Fibroblast of lung (primary cell): Measurements from ENCODE around the gene ZBTB8B. TPM values are rescaled to one million over a fixed set of nuclear protein-coding genes. Genes with fewer than 3 reads are reported as not detected.
"Not testable (repeated sequence)": the region's sequence is repeated elsewhere in the genome, so short reads cannot be mapped to it uniquely, and the experiment has no call there.

Experiments used
- DNase-seq, 2 donors: peaks; one replicate each; pipeline versions ENCODE4 v3.0.0 to v3.0.0-alpha.2; 2010; ENCODE audit warnings: low read depth in 2 of 2
- H2AFZ ChIP-seq: 2 replicates; pipeline ENCODE4 v1.5.1; 2012; ENCODE audit warnings: low read length, control low read depth, inconsistent platforms
- H3K27ac ChIP-seq: 2 replicates; pipeline ENCODE4 v1.5.1; 2011; ENCODE audit warnings: low read length, control low read depth; ENCODE audit not compliant: insufficient read depth
- H3K27me3 ChIP-seq: 2 replicates; pipeline ENCODE4 v1.5.1; 2011; ENCODE audit warnings: mild to moderate bottlenecking, low read length; ENCODE audit not compliant: control insufficient read depth, insufficient read depth
- H3K36me3 ChIP-seq: 2 replicates; pipeline ENCODE4 v1.5.1; 2011; ENCODE audit warnings: low read length; ENCODE audit not compliant: control insufficient read depth, insufficient read depth
- H3K4me1 ChIP-seq: 2 replicates; pipeline ENCODE4 v1.5.1; 2011; ENCODE audit warnings: low read length; ENCODE audit not compliant: control insufficient read depth, insufficient read depth; ENCODE audit errors: extremely low read depth
- H3K4me2 ChIP-seq: 2 replicates; pipeline ENCODE4 v1.5.1; 2011; ENCODE audit warnings: low read length, control low read depth; ENCODE audit not compliant: insufficient read depth; ENCODE audit errors: extremely low read depth
- H3K4me3 ChIP-seq, 4 experiments: fragments of 200-600 bp in 1 of 4; sonication (generic) in 1 of 4; replicated peaks in 1 of 4; 2 replicates each; pipeline ENCODE4 v1.5.1; 2011 to 2016; ENCODE audit warnings: low read length in 4 of 4, low read depth in 3 of 4, mild to moderate bottlenecking in 3 of 4, control low read depth in 2 of 4, inconsistent platforms in 1 of 4, mixed read lengths in 1 of 4; ENCODE audit not compliant: insufficient read depth in 1 of 4; ENCODE audit errors: control extremely low read depth in 1 of 4
- H3K79me2 ChIP-seq: 2 replicates; pipeline ENCODE4 v1.5.1; 2012; ENCODE audit warnings: mild to moderate bottlenecking, low read length, inconsistent platforms; ENCODE audit not compliant: control insufficient read depth, insufficient read depth
- H3K9ac ChIP-seq: 2 replicates; pipeline ENCODE4 v1.5.1; 2011; ENCODE audit warnings: mild to moderate bottlenecking, low read length, control low read depth; ENCODE audit not compliant: insufficient read depth
- H3K9me3 ChIP-seq: 2 replicates; pipeline ENCODE4 v1.5.1; 2012; ENCODE audit warnings: low read depth, low read length; ENCODE audit not compliant: control insufficient read depth, insufficient read depth
- H4K20me1 ChIP-seq: 2 replicates; pipeline ENCODE4 v1.5.1; 2011; ENCODE audit warnings: low read length; ENCODE audit not compliant: control insufficient read depth, insufficient read depth; ENCODE audit errors: extremely low read depth
- CTCF ChIP-seq, 2 donors: IDR thresholded peaks in 1 of 2; conservative IDR thresholded peaks in 1 of 2; 1 replicate in 1 of 2; 2 replicates in 1 of 2; pipeline ENCODE4 v1.5.1; 2011 to 2012; ENCODE audit warnings: low read length in 2 of 2, control low read depth in 1 of 2, inconsistent platforms in 1 of 2, low read depth in 1 of 2, mild to moderate bottlenecking in 1 of 2
- EZH2 ChIP-seq: IDR thresholded peaks from 2 replicates; pipeline ENCODE4 v1.5.1; 2012; ENCODE audit warnings: low read length, control low read depth, mild to moderate bottlenecking; ENCODE audit errors: missing control alignments
- polyA plus RNA-seq, 2 donors: library from polyadenylated mRNA; depleted of rRNA in 1 of 2; stranded (reverse) in 1 of 2; unstranded in 1 of 2; fragments of >200 nt; gene quantifications; 2 replicates each; pipeline ENCODE4 v1.2.1, GENCODE V29; 2011 to 2012; ENCODE audit warnings: missing spikeins in 1 of 2
- total RNA-seq: library from RNA; depleted of rRNA; stranded (reverse); fragments of >200 nt; gene quantifications from 2 replicates; pipeline ENCODE4 v1.2.1, GENCODE V29; 2014

Gene ZBTB8B
- total and polyA plus RNA-seq, 2 donors (not counting 1 experiment from before 2014, with no cell fraction given): not detected

GRCh38 chr1:32455958-32456357, 8.9 kb upstream of the ZBTB8B start:
- DNase-seq: no peak
- no peak overlapping the region for H3K4me3 ChIP-seq

DNA sequence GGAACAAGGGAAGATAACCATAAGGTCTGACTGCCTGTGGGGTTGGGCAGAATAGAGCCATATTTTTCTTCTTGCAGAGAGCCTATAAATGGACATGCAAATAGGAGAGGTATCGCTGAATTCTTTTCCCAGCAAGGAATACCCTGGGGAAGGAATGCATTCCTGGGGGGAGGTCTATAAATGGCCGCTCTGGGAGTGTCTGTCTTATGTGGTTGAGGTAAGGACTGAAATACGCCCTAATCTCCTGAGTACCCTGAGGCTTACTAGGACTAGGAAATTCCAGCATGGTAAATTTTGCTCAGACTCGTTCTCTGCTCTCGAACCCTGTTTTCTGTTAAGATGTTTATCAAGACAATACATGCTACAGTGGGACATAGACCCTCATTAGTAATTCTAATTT, 6.1 kb upstream of the ZBTB8B start:
- not testable (repeated sequence) for H2AFZ ChIP-seq, H3K27me3 ChIP-seq

More at GRCh38 chr1:32455958-32456357, 8.9 kb upstream of the ZBTB8B start:
- no peaks in the 10 kb centered on the region for H3K27me3 ChIP-seq
- H4K20me1 ChIP-seq: no peaks in the 10 kb centered on the region
- H2AFZ ChIP-seq: no peak overlapping the region
- H3K79me2 ChIP-seq: no peaks in the 10 kb centered on the region
- TF ChIP-seq EZH2: no peak
- TF ChIP-seq CTCF (conservative IDR thresholded peaks at IDR 0.05 in 1 of 2, IDR thresholded peaks at IDR 0.05 in 1 of 2; ENCODE audit: low read depth in 1 of 2, low read length in 2 of 2): no peak
- no peak overlapping the region for H3K27ac ChIP-seq
- no peak overlapping the region for H3K9ac ChIP-seq
- H3K9me3 ChIP-seq: no peaks in the 10 kb centered on the region
- no peaks in the 10 kb centered on the region for H3K36me3 ChIP-seq
- H3K4me2 ChIP-seq: no peak overlapping the region
- no peaks in the 10 kb centered on the region for H3K4me1 ChIP-seq

GRCh38 chr1:32462977-32463376, 1.9 kb upstream of the ZBTB8B start:
- H3K27ac ChIP-seq, H2AFZ ChIP-seq, H4K20me1 ChIP-seq, H3K9ac ChIP-seq, H3K4me1 ChIP-seq, H3K4me2 ChIP-seq, H3K36me3 ChIP-seq, DNase-seq, H3K79me2 ChIP-seq, H3K4me3 ChIP-seq, H3K9me3 ChIP-seq: not testable (repeated sequence)
- H3K27me3 ChIP-seq: peaks cover 30% of the 10 kb centered on the region

More for the DNA sequence above, 6.1 kb upstream of the ZBTB8B start:
- not testable (repeated sequence) for DNase-seq, H3K36me3 ChIP-seq, H3K4me3 ChIP-seq, H3K9me3 ChIP-seq, H3K4me1 ChIP-seq, H4K20me1 ChIP-seq, H3K79me2 ChIP-seq, H3K9ac ChIP-seq, H3K4me2 ChIP-seq, H3K27ac ChIP-seq

DNA sequence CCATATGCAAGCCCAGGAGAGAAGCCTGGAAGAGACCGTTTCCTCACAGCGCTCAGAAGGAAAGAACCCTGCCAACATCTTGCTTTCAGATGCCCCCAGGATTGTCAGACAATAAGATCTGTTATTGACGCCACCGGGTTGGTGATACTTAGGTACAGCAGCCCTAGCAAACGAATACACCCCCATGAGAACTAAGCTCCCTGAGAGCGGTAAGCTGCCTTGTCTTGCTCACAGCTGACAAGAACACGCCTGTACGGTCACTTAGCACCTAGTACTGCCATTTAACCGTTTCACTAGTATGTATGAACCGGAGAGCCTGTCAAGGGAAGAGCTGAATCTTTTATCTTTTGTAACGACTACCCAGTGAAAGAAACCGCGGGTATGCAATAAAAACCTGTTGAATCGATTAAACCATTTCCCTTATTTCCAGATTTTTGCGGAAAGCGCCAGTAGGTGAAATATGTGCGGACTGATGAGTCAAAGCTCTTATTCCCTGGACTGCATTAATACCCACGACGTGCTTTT, 619 bp upstream of the ZBTB8B start:
- no peak overlapping the region for H3K9ac ChIP-seq

More for the DNA sequence above, 619 bp upstream of the ZBTB8B start:
- Histone ChIP-seq H3K36me3 (no peaks in the 10 kb centered on the region), H3K27me3 (peaks cover 30% of the 10 kb centered on the region), H3K79me2 (no peaks in the 10 kb centered on the region), H3K9me3 (no peaks in the 10 kb centered on the region), H3K4me2 (peak overlapping the region; percentile 76), H3K4me1 (peaks cover 2% of the 10 kb centered on the region), H2AFZ (no peak overlapping the region), H3K4me3 (peak overlapping the region; percentile 16 to 60 (median 38)), H3K27ac (no peak overlapping the region), H4K20me1 (no peaks in the 10 kb centered on the region)
- TF ChIP-seq EZH2: no peak
- TF ChIP-seq CTCF (conservative IDR thresholded peaks at IDR 0.05 in 1 of 2, IDR thresholded peaks at IDR 0.05 in 1 of 2; ENCODE audit: low read depth in 1 of 2, low read length in 2 of 2): no peak
- peak; percentile 13 to 27 for DNase-seq
